SK-N-SH (cell line): ENCODE results near the gene PGBD2. TPM values are rescaled to one million over a fixed set of nuclear protein-coding genes. Genes with fewer than 3 reads are reported as not detected.

Experiments used
- CTCF ChIA-PET: fragments of 300-600, 350-600 bp; formaldehyde crosslinking; extraction: SDS; loops from one replicate; lab custom pipeline; 2021; lab: Yijun Ruan, JAX
- POLR2A ChIA-PET: fragments of 350-600 bp; sonication (Branson Sonifier 250); formaldehyde crosslinking; extraction: SDS; loops from one replicate; lab custom pipeline; 2020; ENCODE audit warnings: antibody characterized with exemption, inconsistent platforms; lab: Yijun Ruan, JAX
- DNase-seq: peaks from one replicate; pipeline ENCODE4 v3.0.0; 2012
- H2AFZ ChIP-seq: fragments of 200-600 bp; sonication (generic); 2 replicates; pipeline ENCODE4 v1.8.1; 2016; ENCODE audit warnings: antibody characterized with exemption, mild to moderate bottlenecking, low read depth
- H3F3A ChIP-seq: fragments of 200-600 bp; sonication (generic); replicated peaks from 2 replicates; pipeline ENCODE3; 2016; ENCODE audit warnings: antibody characterized with exemption, mild to moderate bottlenecking; ENCODE audit not compliant: insufficient read depth
- H3K27ac ChIP-seq, 2 experiments: fragments of 200-500 bp in 1 of 2; fragments of 200-600 bp in 1 of 2; sonication (Bioruptor generic) in 1 of 2; sonication (generic), shearing (Covaris generic) in 1 of 2; 2 replicates each; pipeline versions ENCODE4 v1.5.1 to v1.6.1; 2014 to 2016; ENCODE audit warnings: low read depth in 2 of 2, inconsistent platforms in 1 of 2, low read length in 1 of 2, mild to moderate bottlenecking in 1 of 2, mixed read lengths in 1 of 2
- H3K27me3 ChIP-seq: fragments of 200-600 bp; sonication (generic), shearing (Covaris generic); 2 replicates; pipeline ENCODE4 v1.6.1; 2016; ENCODE audit warnings: mixed run types; ENCODE audit not compliant: insufficient read depth
- H3K36me3 ChIP-seq, 2 experiments: fragments of 200-500 bp in 1 of 2; fragments of 200-600 bp in 1 of 2; sonication (Bioruptor generic) in 1 of 2; sonication (generic) in 1 of 2; replicated peaks in 1 of 2; 2 replicates each; pipeline versions ENCODE3 to v1.5.1; 2014 to 2016; ENCODE audit warnings: low read length in 1 of 2, mild to moderate bottlenecking in 1 of 2; ENCODE audit not compliant: insufficient read depth in 2 of 2, control insufficient read depth in 1 of 2
- H3K4me1 ChIP-seq, 2 experiments: fragments of 200-500 bp in 1 of 2; fragments of 200-600 bp in 1 of 2; sonication (Bioruptor generic) in 1 of 2; sonication (generic), shearing (Covaris generic) in 1 of 2; 2 replicates each; pipeline versions ENCODE4 v1.5.1 to v1.6.1; 2014 to 2016; ENCODE audit warnings: low read depth in 1 of 2, low read length in 1 of 2, mixed run types in 1 of 2; ENCODE audit not compliant: insufficient read depth in 2 of 2, control insufficient read depth in 1 of 2
- H3K4me2 ChIP-seq: fragments of 200-600 bp; sonication (generic), shearing (Covaris generic); 2 replicates; pipeline ENCODE4 v1.6.1; 2017; ENCODE audit warnings: mixed run types
- H3K4me3 ChIP-seq, 2 experiments: fragments of 200-500 bp in 1 of 2; fragments of 200-600 bp in 1 of 2; sonication (Bioruptor generic) in 1 of 2; sonication (generic), shearing (Covaris generic) in 1 of 2; 2 replicates each; pipeline versions ENCODE4 v1.5.1 to v1.8.1; 2014 to 2016; ENCODE audit warnings: low read depth in 2 of 2, inconsistent platforms in 1 of 2, low read length in 1 of 2, mild to moderate bottlenecking in 1 of 2, mixed read lengths in 1 of 2, moderate library complexity in 1 of 2
- H3K79me2 ChIP-seq: fragments of 200-600 bp; sonication (generic); 2 replicates; pipeline ENCODE4 v1.8.1; 2017; ENCODE audit warnings: mild to moderate bottlenecking; ENCODE audit not compliant: insufficient read depth
- H3K9ac ChIP-seq: fragments of 200-600 bp; sonication (generic); 2 replicates; pipeline ENCODE4 v1.6.1; 2017; ENCODE audit warnings: mixed run types
- H3K9me2 ChIP-seq: fragments of 200-600 bp; sonication (generic); 2 replicates; pipeline ENCODE4 v1.6.1; 2017; ENCODE audit warnings: mixed run types
- H3K9me3 ChIP-seq: fragments of 200-600 bp; sonication (generic); 2 replicates; pipeline ENCODE4 v1.6.1; 2017; ENCODE audit warnings: mixed run types, mild to moderate bottlenecking, moderate library complexity
- H4K20me1 ChIP-seq: fragments of 200-600 bp; sonication (generic); 2 replicates; pipeline ENCODE4 v1.6.1; 2017; ENCODE audit warnings: mild to moderate bottlenecking, mixed run types; ENCODE audit not compliant: insufficient read depth
- ELF1 ChIP-seq: IDR thresholded peaks from 2 replicates; pipeline ENCODE4 v1.4.0; 2012
- EP300 ChIP-seq, 2 experiments: IDR thresholded peaks; 2 replicates each; pipeline versions ENCODE4 v1.4.0 to v1.6.1; 2012; ENCODE audit warnings: borderline replicate concordance in 1 of 2, low read depth in 1 of 2, low read length in 1 of 2
- EZH2phosphoT487 ChIP-seq: fragments of 200-600 bp; sonication (generic); IDR thresholded peaks from 2 replicates; pipeline ENCODE4 v1.6.1; 2017; ENCODE audit warnings: low read depth, mixed run types, mild to moderate bottlenecking, antibody characterized with exemption, moderate library complexity, borderline replicate concordance
- FOSL2 ChIP-seq: IDR thresholded peaks from 2 replicates; pipeline ENCODE4 v1.4.0; 2012; ENCODE audit warnings: low read depth, mild to moderate bottlenecking, moderate library complexity, borderline replicate concordance
- FOXM1 ChIP-seq: IDR thresholded peaks from 2 replicates; pipeline ENCODE4 v1.4.0; 2012; ENCODE audit warnings: low read depth, mild to moderate bottlenecking
- GATA2 ChIP-seq: sonication (generic); formaldehyde crosslinking; IDR thresholded peaks from 2 replicates; pipeline ENCODE4 v1.5.0; 2020; ENCODE audit warnings: mild to moderate bottlenecking, missing genetic modification reagents
- MEF2A ChIP-seq: IDR thresholded peaks from 2 replicates; pipeline ENCODE4 v1.4.0; 2012; ENCODE audit warnings: low read depth, borderline replicate concordance
- MXI1 ChIP-seq: IDR thresholded peaks from 2 replicates; pipeline ENCODE4 v1.6.1; 2012; ENCODE audit warnings: mild to moderate bottlenecking, low read depth, low read length, improper control_type of control experiment
- NFIC ChIP-seq: IDR thresholded peaks from 2 replicates; pipeline ENCODE4 v1.4.0; 2012; ENCODE audit warnings: borderline replicate concordance
- NRF1 ChIP-seq: IDR thresholded peaks from 2 replicates; pipeline ENCODE4 v1.6.1; 2012; ENCODE audit warnings: low read depth, mild to moderate bottlenecking, low read length
- POLR2AphosphoS5 ChIP-seq: IDR thresholded peaks from 2 replicates; pipeline ENCODE4 v1.6.1; 2012; ENCODE audit warnings: low read depth, low read length
- RAD21 ChIP-seq: IDR thresholded peaks from 2 replicates; pipeline ENCODE4 v1.6.1; 2012; ENCODE audit warnings: mild to moderate bottlenecking, low read length
- RFX5 ChIP-seq: IDR thresholded peaks from 2 replicates; pipeline ENCODE4 v1.6.1; 2012; ENCODE audit warnings: mild to moderate bottlenecking, improper control_type of control experiment, low read length
- RXRA ChIP-seq: IDR thresholded peaks from 2 replicates; pipeline ENCODE4 v1.4.0; 2012; ENCODE audit warnings: low read depth, mild to moderate bottlenecking, borderline replicate concordance
- TCF12 ChIP-seq: IDR thresholded peaks from 2 replicates; pipeline ENCODE4 v1.4.0; 2012
- YY1 ChIP-seq: IDR thresholded peaks from 2 replicates; pipeline ENCODE4 v1.4.0; 2012; ENCODE audit warnings: low read depth, mild to moderate bottlenecking
- WGBS: methylation state at CpG from one replicate; pipeline ENCODE4 v1.1.6; 2017; ENCODE audit warnings: low lambda C conversion rate; 5-methylcytosine and 5-hydroxymethylcytosine counted together
- polyA plus RNA-seq, 3 experiments: library from polyadenylated mRNA; depleted of rRNA; stranded (reverse); fragments of >200 nt; gene quantifications; 2 replicates each; pipeline ENCODE4 v1.2.3, GENCODE V29; 2012
- TF ChIP-seq, protein P1 (sequence below): IDR thresholded peaks from 2 replicates; pipeline ENCODE4 v1.6.1; 2012; ENCODE audit warnings: mild to moderate bottlenecking, low read depth, low read length, moderate library complexity
- TF ChIP-seq, protein P2 (sequence below): IDR thresholded peaks from 2 replicates; pipeline ENCODE4 v1.4.0; 2012; ENCODE audit warnings: low read depth
- TF ChIP-seq, protein P3 (sequence below): IDR thresholded peaks from 2 replicates; pipeline ENCODE4; 2012
- TF ChIP-seq, protein P4 (sequence below): fragments of 150-350 bp; IDR thresholded peaks from 2 replicates; pipeline ENCODE4 v1.6.1; 2017; ENCODE audit warnings: antibody characterized with exemption, low read length, low read depth, borderline replicate concordance

The PGBD2 gene
- polyA plus RNA-seq, 1 of the 3 experiments (the other 2 are of a cell fraction): 6.4 TPM

DNA sequence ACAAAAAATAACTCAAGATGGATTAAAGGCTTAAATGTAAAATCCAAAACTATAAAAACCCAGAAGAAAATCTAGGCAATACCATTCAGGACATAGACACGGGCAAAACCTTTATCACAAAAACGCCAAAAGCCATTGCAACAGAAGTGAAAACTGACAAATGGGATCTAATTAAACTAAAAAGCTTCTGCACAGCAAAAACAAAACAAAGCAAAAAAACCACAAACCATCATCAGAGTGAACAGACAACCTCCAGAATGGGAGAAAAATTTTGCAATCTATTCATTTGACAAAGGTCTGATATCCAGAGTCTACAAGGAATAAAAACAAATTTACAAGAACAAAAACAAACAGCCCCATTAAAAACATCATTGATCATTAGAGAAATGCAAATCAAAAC lies 4.5 kb upstream of the PGBD2 start:
- CTCF ChIA-PET: interaction anchor here (1.3 kb wide), 1 partner anchor 43 kb away, joined by 5 read pairs; the partner anchor contains the start of gene ZNF692

More for the DNA sequence above, 4.5 kb upstream of the PGBD2 start:
- Histone ChIP-seq H3K4me2 (no peak overlapping the region), H3K36me3 (no peaks in the 10 kb centered on the region), H2AFZ (no peak overlapping the region), H3F3A (no peaks in the 10 kb centered on the region), H3K4me3 (no peak overlapping the region), H3K4me1 (peaks cover 0 to 2% of the 10 kb centered on the region in 2 experiments; a peak in 1 of 4 replicates), H3K9me3 (no peaks in the 10 kb centered on the region), H3K9me2 (no peaks in the 10 kb centered on the region), H4K20me1 (no peaks in the 10 kb centered on the region), H3K27me3 (0 out of 2 replicates have a peak, but pooled peaks cover under 1% of the 10 kb centered on the region), H3K9ac (no peak overlapping the region), H3K79me2 (no peaks in the 10 kb centered on the region), H3K27ac (no peak overlapping the region)
- TF ChIP-seq POLR2AphosphoS5 (no peak), YY1 (no peak), MEF2A (no peak), RXRA (no peak), FOSL2 (no peak), GATA2 (CRISPR knock-in tag) (no peak), RFX5 (no peak), EP300 (IDR thresholded peaks at IDR 0.05; ENCODE audit: borderline replicate concordance in 1 of 2, low read depth in 1 of 2, low read length in 1 of 2) (no peak), EZH2phosphoT487 (no peak), RAD21 (no peak), NFIC (no peak), FOXM1 (no peak), TCF12 (no peak), MXI1 (no peak), ELF1 (no peak), NRF1 (no peak)
- TF ChIP-seq, protein P1, sequence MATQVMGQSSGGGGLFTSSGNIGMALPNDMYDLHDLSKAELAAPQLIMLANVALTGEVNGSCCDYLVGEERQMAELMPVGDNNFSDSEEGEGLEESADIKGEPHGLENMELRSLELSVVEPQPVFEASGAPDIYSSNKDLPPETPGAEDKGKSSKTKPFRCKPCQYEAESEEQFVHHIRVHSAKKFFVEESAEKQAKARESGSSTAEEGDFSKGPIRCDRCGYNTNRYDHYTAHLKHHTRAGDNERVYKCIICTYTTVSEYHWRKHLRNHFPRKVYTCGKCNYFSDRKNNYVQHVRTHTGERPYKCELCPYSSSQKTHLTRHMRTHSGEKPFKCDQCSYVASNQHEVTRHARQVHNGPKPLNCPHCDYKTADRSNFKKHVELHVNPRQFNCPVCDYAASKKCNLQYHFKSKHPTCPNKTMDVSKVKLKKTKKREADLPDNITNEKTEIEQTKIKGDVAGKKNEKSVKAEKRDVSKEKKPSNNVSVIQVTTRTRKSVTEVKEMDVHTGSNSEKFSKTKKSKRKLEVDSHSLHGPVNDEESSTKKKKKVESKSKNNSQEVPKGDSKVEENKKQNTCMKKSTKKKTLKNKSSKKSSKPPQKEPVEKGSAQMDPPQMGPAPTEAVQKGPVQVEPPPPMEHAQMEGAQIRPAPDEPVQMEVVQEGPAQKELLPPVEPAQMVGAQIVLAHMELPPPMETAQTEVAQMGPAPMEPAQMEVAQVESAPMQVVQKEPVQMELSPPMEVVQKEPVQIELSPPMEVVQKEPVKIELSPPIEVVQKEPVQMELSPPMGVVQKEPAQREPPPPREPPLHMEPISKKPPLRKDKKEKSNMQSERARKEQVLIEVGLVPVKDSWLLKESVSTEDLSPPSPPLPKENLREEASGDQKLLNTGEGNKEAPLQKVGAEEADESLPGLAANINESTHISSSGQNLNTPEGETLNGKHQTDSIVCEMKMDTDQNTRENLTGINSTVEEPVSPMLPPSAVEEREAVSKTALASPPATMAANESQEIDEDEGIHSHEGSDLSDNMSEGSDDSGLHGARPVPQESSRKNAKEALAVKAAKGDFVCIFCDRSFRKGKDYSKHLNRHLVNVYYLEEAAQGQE: no peak
- TF ChIP-seq, protein P2, sequence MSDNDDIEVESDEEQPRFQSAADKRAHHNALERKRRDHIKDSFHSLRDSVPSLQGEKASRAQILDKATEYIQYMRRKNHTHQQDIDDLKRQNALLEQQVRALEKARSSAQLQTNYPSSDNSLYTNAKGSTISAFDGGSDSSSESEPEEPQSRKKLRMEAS: no peak
- TF ChIP-seq, protein P3, sequence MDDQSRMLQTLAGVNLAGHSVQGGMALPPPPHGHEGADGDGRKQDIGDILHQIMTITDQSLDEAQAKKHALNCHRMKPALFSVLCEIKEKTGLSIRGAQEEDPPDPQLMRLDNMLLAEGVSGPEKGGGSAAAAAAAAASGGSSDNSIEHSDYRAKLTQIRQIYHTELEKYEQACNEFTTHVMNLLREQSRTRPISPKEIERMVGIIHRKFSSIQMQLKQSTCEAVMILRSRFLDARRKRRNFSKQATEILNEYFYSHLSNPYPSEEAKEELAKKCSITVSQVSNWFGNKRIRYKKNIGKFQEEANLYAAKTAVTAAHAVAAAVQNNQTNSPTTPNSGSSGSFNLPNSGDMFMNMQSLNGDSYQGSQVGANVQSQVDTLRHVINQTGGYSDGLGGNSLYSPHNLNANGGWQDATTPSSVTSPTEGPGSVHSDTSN: no peak
- TF ChIP-seq, protein P4, sequence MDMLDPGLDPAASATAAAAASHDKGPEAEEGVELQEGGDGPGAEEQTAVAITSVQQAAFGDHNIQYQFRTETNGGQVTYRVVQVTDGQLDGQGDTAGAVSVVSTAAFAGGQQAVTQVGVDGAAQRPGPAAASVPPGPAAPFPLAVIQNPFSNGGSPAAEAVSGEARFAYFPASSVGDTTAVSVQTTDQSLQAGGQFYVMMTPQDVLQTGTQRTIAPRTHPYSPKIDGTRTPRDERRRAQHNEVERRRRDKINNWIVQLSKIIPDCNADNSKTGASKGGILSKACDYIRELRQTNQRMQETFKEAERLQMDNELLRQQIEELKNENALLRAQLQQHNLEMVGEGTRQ: no peak
- POLR2A ChIA-PET: no interaction called here
- WGBS: 34% methylated on average over 2 of the region's 2 CpGs
- DNase-seq: no peak
